HepG2 (cell line): Measurements from ENCODE around the gene CD177.

Experiments
- CEBPB ChIP-seq: IDR thresholded peaks from 2 replicates; pipeline ENCODE4 v1.6.1; 2011; ENCODE audit warnings: low read depth, low read length, improper control_type of control experiment, borderline replicate concordance
- EZH2 ChIP-seq: conservative IDR thresholded peaks from 2 replicates; pipeline ENCODE4 v1.6.1; 2012; ENCODE audit warnings: mild to moderate bottlenecking, low read depth, low read length, moderate library complexity
- HNRNPK ChIP-seq: fragments of 200-400 bp; formaldehyde crosslinking; IDR thresholded peaks from 2 replicates; pipeline ENCODE4 v1.6.1; 2018; ENCODE audit warnings: low read length, low read depth, moderate library complexity, mild to moderate bottlenecking; ENCODE audit not compliant: poor library complexity, severe bottlenecking
- NFYB ChIP-seq: sonication (generic); formaldehyde crosslinking; IDR thresholded peaks from 2 replicates; pipeline ENCODE4 v1.4.0; 2020; ENCODE audit warnings: missing genetic modification reagents
- POLR2AphosphoS5 ChIP-seq: IDR thresholded peaks from 2 replicates; pipeline ENCODE4 v1.6.1; 2012; ENCODE audit warnings: low read depth, low read length
- RFX5 ChIP-seq: IDR thresholded peaks from 2 replicates; pipeline ENCODE4 v1.6.1; 2011; ENCODE audit warnings: low read depth, low read length, improper control_type of control experiment
- SETDB1 ChIP-seq: sonication (generic); formaldehyde crosslinking; IDR thresholded peaks from 2 replicates; pipeline ENCODE4 v1.5.1; 2020; ENCODE audit warnings: missing genetic modification reagents, mild to moderate bottlenecking, borderline replicate concordance

- no peak for TF ChIP-seq RFX5
- no peak for TF ChIP-seq SETDB1
- no peak for TF ChIP-seq HNRNPK
- TF ChIP-seq NFYB (CRISPR knock-in tag), result no peak
- TF ChIP-seq EZH2, result no peak
- no peak for TF ChIP-seq CEBPB
- no peak for TF ChIP-seq POLR2AphosphoS5
Observed at GRCh38 chr19:43309466-43309865, 44.0 kb upstream of the CD177 start.
